Right atrium auricular region (tissue), 2 donors: ENCODE data around the gene NCOA3. TPM values are rescaled to one million over a fixed set of nuclear protein-coding genes. Genes with fewer than 3 reads are reported as not detected.

ENCODE experiments used
- DNase-seq: peaks from one replicate; pipeline ENCODE4 v3.0.0-alpha.2; 2019; ENCODE audit warnings: low spot score
- H3K27ac ChIP-seq, 2 donors: fragments of 200-600 bp; sonication (generic); 1 replicate in 1 of 2; 2 replicates in 1 of 2; pipeline ENCODE4 v1.5.1; 2016 to 2019
- H3K27me3 ChIP-seq, 2 donors: fragments of 200-600 bp; sonication (generic); one replicate each; pipeline versions ENCODE4 v1.5.1 to v1.6.0; 2017 to 2019
- H3K36me3 ChIP-seq: fragments of 200-600 bp; sonication (generic); one replicate; pipeline ENCODE4 v1.5.1; 2016
- H3K4me1 ChIP-seq, 2 donors: fragments of 200-600 bp; sonication (generic); one replicate each; pipeline versions ENCODE4 v1.5.1 to v1.6.0; 2017 to 2019
- H3K4me3 ChIP-seq, 2 donors: fragments of 200-600 bp; sonication (generic); 1 replicate in 1 of 2; 2 replicates in 1 of 2; pipeline ENCODE4 v1.5.1; 2017 to 2019; ENCODE audit warnings: mild to moderate bottlenecking in 1 of 2, moderate library complexity in 1 of 2
- H3K9me3 ChIP-seq, 2 donors: fragments of 200-600 bp; sonication (generic); one replicate each; pipeline ENCODE4 v1.5.1; 2019
- CTCF ChIP-seq, 2 donors: fragments of 200-600 bp; sonication (generic); IDR thresholded peaks; one replicate each; pipeline ENCODE4 v1.5.1; 2019; ENCODE audit warnings: antibody characterized with exemption in 2 of 2
- total RNA-seq, 2 donors: library from RNA; depleted of rRNA; stranded (reverse); fragments of >200 nt; gene quantifications; one replicate each; pipeline ENCODE4 v1.1.0, GENCODE V29; 2016

NCOA3 gene
- total RNA-seq, 2 donors from 2014 or later, result 24.1 to 27.4 TPM

- Histone ChIP-seq H3K4me3 (no peak overlapping the region), H3K4me1 (no peaks in the 10 kb centered on the region), H3K27ac (no peak overlapping the region), H3K9me3 (no peaks in the 10 kb centered on the region), H3K36me3 (no peaks in the 10 kb centered on the region), H3K27me3 (no peaks in the 10 kb centered on the region)
- no peak for DNase-seq
- no peak for TF ChIP-seq CTCF (IDR thresholded peaks at IDR 0.05)
Measured at GRCh38 chr20:47670913-47671312, 169.2 kb downstream of the NCOA3 start.

GRCh38 chr20:47672166-47672565 is 170.5 kb downstream of the NCOA3 start:
- Histone ChIP-seq H3K27me3 (no peaks in the 10 kb centered on the region), H3K9me3 (no peaks in the 10 kb centered on the region), H3K4me3 (no peak overlapping the region), H3K36me3 (no peaks in the 10 kb centered on the region), H3K27ac (no peak overlapping the region), H3K4me1 (no peaks in the 10 kb centered on the region)
- no peak for TF ChIP-seq CTCF (IDR thresholded peaks at IDR 0.05)
- no peak for DNase-seq

GRCh38 chr20:47672886-47673670 is 171.4 kb downstream of the NCOA3 start:
- no peak for DNase-seq
- Histone ChIP-seq H3K9me3 (no peaks in the 10 kb centered on the region), H3K36me3 (no peaks in the 10 kb centered on the region), H3K27me3 (no peaks in the 10 kb centered on the region), H3K4me3 (no peak overlapping the region), H3K27ac (no peak overlapping the region), H3K4me1 (no peaks in the 10 kb centered on the region)
- no peak for TF ChIP-seq CTCF (IDR thresholded peaks at IDR 0.05)

GRCh38 chr20:47673671-47673955 is 171.9 kb downstream of the NCOA3 start:
- Histone ChIP-seq H3K4me1 (no peaks in the 10 kb centered on the region), H3K4me3 (no peak overlapping the region), H3K27me3 (no peaks in the 10 kb centered on the region), H3K27ac (no peak overlapping the region), H3K9me3 (no peaks in the 10 kb centered on the region), H3K36me3 (no peaks in the 10 kb centered on the region)
- no peak for DNase-seq
- no peak for TF ChIP-seq CTCF (IDR thresholded peaks at IDR 0.05)

- Histone ChIP-seq H3K4me1 (no peaks in the 10 kb centered on the region), H3K27me3 (no peaks in the 10 kb centered on the region), H3K27ac (no peak overlapping the region), H3K9me3 (no peaks in the 10 kb centered on the region), H3K36me3 (no peaks in the 10 kb centered on the region), H3K4me3 (no peak overlapping the region)
- no peak for DNase-seq
- TF ChIP-seq CTCF (IDR thresholded peaks at IDR 0.05), result no peak
Measured at GRCh38 chr20:47674145-47674544, 172.5 kb downstream of the NCOA3 start.

GRCh38 chr20:47674686-47675085 is 173.0 kb downstream of the NCOA3 start:
- TF ChIP-seq CTCF (IDR thresholded peaks at IDR 0.05), result no peak
- Histone ChIP-seq H3K4me3 (no peak overlapping the region), H3K4me1 (no peaks in the 10 kb centered on the region), H3K27ac (no peak overlapping the region), H3K9me3 (no peaks in the 10 kb centered on the region), H3K36me3 (no peaks in the 10 kb centered on the region), H3K27me3 (no peaks in the 10 kb centered on the region)
- no peak for DNase-seq
